GM23338 (cell line): ENCODE data around the gene UBE2S. TPM values are rescaled to one million over a fixed set of nuclear protein-coding genes. Genes with fewer than 3 reads are reported as not detected.

Experiments used
- CTCF ChIP-seq, 2 experiments: fragments of 200-600 bp in 1 of 2; sonication (generic) in 1 of 2; conservative IDR thresholded peaks; 2 replicates each; pipeline versions ENCODE4 v1.5.1 to v1.6.1; 2016 to 2017; ENCODE audit warnings: antibody characterized with exemption in 2 of 2, low read depth in 2 of 2, mild to moderate bottlenecking in 2 of 2, moderate library complexity in 1 of 2
- NANOG ChIP-seq: IDR thresholded peaks from 2 replicates; pipeline ENCODE4 v1.6.1; 2016; ENCODE audit warnings: antibody characterized with exemption, borderline replicate concordance
- POLR2AphosphoS5 ChIP-seq: IDR thresholded peaks from 2 replicates; pipeline ENCODE4 v1.6.1; 2016; ENCODE audit warnings: antibody characterized with exemption, low read depth
- STAT1 ChIP-seq: IDR thresholded peaks from one replicate; pipeline ENCODE4 v1.6.1; 2016; ENCODE audit warnings: antibody characterized with exemption; ENCODE audit not compliant: unreplicated experiment
- ZNF462 ChIP-seq: fragments of 250-450 bp; sonication (Bioruptor Pico); IDR thresholded peaks from 2 replicates; pipeline ENCODE4 v1.5.0; 2020; ENCODE audit warnings: mild to moderate bottlenecking, moderate library complexity
- polyA plus RNA-seq: library from polyadenylated mRNA; unstranded; fragments of >200 nt; fragmentation: Nextera tagmentation; extraction: Ambion mirVana; gene quantifications from 2 replicates; pipeline ENCODE4 v1.2.1, GENCODE V29; 2016
- total RNA-seq: library from RNA; depleted of rRNA; stranded (reverse); fragments of >200 nt; shearing (Covaris generic); gene quantifications from 2 replicates; pipeline ENCODE4 v1.2.3, GENCODE V29; 2014

Gene UBE2S
- total and polyA plus RNA-seq, 2 experiments from 2014 or later, result 363 to 533 TPM

GRCh38 chr19:55376241-55376933 is 31.2 kb downstream of the UBE2S start, which contains the start of gene TMEM190 (continued):
- TF ChIP-seq ZNF462 (CRISPR knock-in tag) (no peak), NANOG (no peak), STAT1 (no peak), CTCF (conservative IDR thresholded peaks at IDR 0.05; ENCODE audit: low read depth in 2 of 2) (no peak), POLR2AphosphoS5 (no peak)
